NCI-H2196 treated with DMSO at 0.1 percent for 48 hours (cell line): ENCODE measurements around the gene TRAFD1.

Source experiments
- DNase-seq: peaks from one replicate; lab custom pipeline; 2025; ENCODE audit not compliant: unreplicated experiment; lab: John Stamatoyannopoulos, UW

TRAFD1 gene

GRCh38 chr12:112175361-112176155 is 50.2 kb downstream of the TRAFD1 start:
- no peak for DNase-seq

- DNase-seq, result no peak
These were observed 51.1 kb downstream of the TRAFD1 start for GRCh38 chr12:112176321-112177010.

GRCh38 chr12:112178796-112179195 is 53.4 kb downstream of the TRAFD1 start:
- no peak for DNase-seq

GRCh38 chr12:112179341-112179740 is 54.0 kb downstream of the TRAFD1 start:
- DNase-seq, result no peak

- no peak for DNase-seq
These were observed 54.6 kb downstream of the TRAFD1 start for GRCh38 chr12:112179916-112180315.

GRCh38 chr12:112180422-112180821 is 55.1 kb downstream of the TRAFD1 start:
- no peak for DNase-seq

GRCh38 chr12:112182499-112182898 is 57.1 kb downstream of the TRAFD1 start:
- no peak for DNase-seq

- no peak for DNase-seq
These were observed 58.0 kb downstream of the TRAFD1 start for GRCh38 chr12:112183141-112184021.

- no peak for DNase-seq
These were observed 58.9 kb downstream of the TRAFD1 start for GRCh38 chr12:112184056-112184887.

- no peak for DNase-seq
These were observed 59.9 kb downstream of the TRAFD1 start for GRCh38 chr12:112185093-112185923.

- DNase-seq, result no peak
These were observed 62.9 kb downstream of the TRAFD1 start for GRCh38 chr12:112188130-112188830.

- DNase-seq, result peak; percentile 57
These were observed 65.1 kb downstream of the TRAFD1 start for GRCh38 chr12:112190231-112191025.

- DNase-seq, result no peak
These were observed 65.8 kb downstream of the TRAFD1 start for GRCh38 chr12:112191201-112191600.

GRCh38 chr12:112191840-112192321 is 66.5 kb downstream of the TRAFD1 start:
- no peak for DNase-seq

GRCh38 chr12:112192475-112192874 is 67.1 kb downstream of the TRAFD1 start:
- no peak for DNase-seq

GRCh38 chr12:112194601-112195247 is 69.4 kb downstream of the TRAFD1 start:
- DNase-seq, result no peak

- no peak for DNase-seq
These were observed 71.0 kb downstream of the TRAFD1 start for GRCh38 chr12:112196196-112196875.
